ENCODE results near the gene ITGB3BP. TPM values are rescaled to one million over a fixed set of nuclear protein-coding genes. Genes with fewer than 3 reads are reported as not detected.

The ITGB3BP gene
- total and polyA plus RNA-seq, 2 of the 4 experiments (the other 2 are of a cell fraction), result 8.1 to 11.9 TPM

GRCh38 chr1:63501256-63501655 lies 21.8 kb downstream of the ITGB3BP start:
- no peak overlapping the region for H2AK5ac ChIP-seq (ENCODE audit: low read depth, low read length)
- no peak overlapping the region for H3K18ac ChIP-seq (ENCODE audit: low read depth, low read length)
- H3K14ac ChIP-seq (replicated peaks; ENCODE audit: low read depth, low read length), result no peak overlapping the region
- ChIA-PET POLR2A (ENCODE audit: unreplicated experiment) (no interaction called here), CTCF (no interaction called here)
- no peak overlapping the region for H2AFZ ChIP-seq (replicated peaks; ENCODE audit: low read length, poor library complexity)
- H3K9me1 ChIP-seq (ENCODE audit: insufficient read depth, low read length), result no peaks in the 10 kb centered on the region
- no peaks in the 10 kb centered on the region; a peak in 1 of 4 replicates for H3K79me1 ChIP-seq (ENCODE audit: low read depth in 1 of 2, low read length in 2 of 2)
- no peak overlapping the region for H3K4ac ChIP-seq (ENCODE audit: low read depth, low read length)
- dilution Hi-C loops (cut with HindIII; ENCODE audit: low sequenced_read_pairs, unreplicated experiment), result no loop called here
- H4K91ac ChIP-seq (ENCODE audit: insufficient read depth, low read depth, low read length), result no peak overlapping the region
- no peak overlapping the region for H2BK120ac ChIP-seq (ENCODE audit: low read depth, low read length)
- in situ Hi-C loops (cut with MboI; ENCODE audit: low sequenced_read_pairs), result no loop called here
- no peaks in the 10 kb centered on the region for H3K27me3 ChIP-seq (ENCODE audit: control insufficient read depth, insufficient read depth, low read length)
- TF ChIP-seq POLR2A (IDR thresholded peaks at IDR 0.05; ENCODE audit: low read depth, low read length), result no peak
- TF ChIP-seq MAFK (IDR thresholded peaks at IDR 0.05; ENCODE audit: low read depth, low read length), result no peak
- TF ChIP-seq USF2 (IDR thresholded peaks at IDR 0.05; ENCODE audit: low read depth, low read length), result no peak
- TF ChIP-seq ELK1 (IDR thresholded peaks at IDR 0.05; ENCODE audit: borderline replicate concordance, low read depth, low read length), result no peak
- no peak for TF ChIP-seq RAD21 (IDR thresholded peaks at IDR 0.05; ENCODE audit: low read length)
- TF ChIP-seq BHLHE40 (IDR thresholded peaks at IDR 0.05; ENCODE audit: low read depth, low read length), result no peak
- no peak for TF ChIP-seq CEBPB (IDR thresholded peaks at IDR 0.05; ENCODE audit: low read depth, low read length)
- no peak for TF ChIP-seq CHD1 (IDR thresholded peaks at IDR 0.05; ENCODE audit: low read depth, low read length)
- no peak for TF ChIP-seq NFE2L2 (IDR thresholded peaks at IDR 0.05; ENCODE audit: low read depth, low read length)
- TF ChIP-seq MXI1 (IDR thresholded peaks at IDR 0.05; ENCODE audit: borderline replicate concordance, low read depth, low read length), result no peak
- no peak for TF ChIP-seq RFX5 (IDR thresholded peaks at IDR 0.05; ENCODE audit: low read depth, low read length)
- no peak for TF ChIP-seq FOS (IDR thresholded peaks at IDR 0.05; ENCODE audit: low read depth, low read length)
- TF ChIP-seq MAZ (IDR thresholded peaks at IDR 0.05; ENCODE audit: borderline replicate concordance, low read depth, low read length), result no peak
- TF ChIP-seq SMC3 (IDR thresholded peaks at IDR 0.05; ENCODE audit: low read depth, low read length), result no peak
- no peak for TF ChIP-seq CTCF (conservative IDR thresholded peaks at IDR 0.05; ENCODE audit: low read depth, low read length)
- TF ChIP-seq RCOR1 (IDR thresholded peaks at IDR 0.05; ENCODE audit: insufficient replicate concordance, low read length), result no peak
- no peak overlapping the region for H3K56ac ChIP-seq (ENCODE audit: extremely low read depth, insufficient read depth, low read length)
- no peaks in the 10 kb centered on the region for H3K4me1 ChIP-seq (ENCODE audit: control insufficient read depth, insufficient read depth, low read length)
- no TSS peak for BruUV-seq (replicated peaks)
- no peak overlapping the region for H2BK5ac ChIP-seq (ENCODE audit: low read depth, low read length, poor library complexity, severe bottlenecking)
- ATAC-seq (ENCODE audit: low read depth), result no peak
- no peak overlapping the region for H2BK20ac ChIP-seq (ENCODE audit: low read depth, low read length)
- no peak overlapping the region for H3K23ac ChIP-seq (ENCODE audit: low read depth, low read length)
- H4K8ac ChIP-seq (ENCODE audit: low read depth in 2 of 2, low read length in 2 of 2), result no peak overlapping the region
- H3K9ac ChIP-seq (ENCODE audit: low read depth, low read length), result no peak overlapping the region
- intact Hi-C loops (cut with micrococcal nuclease), result no loop called here
- no peak overlapping the region for H3K4me2 ChIP-seq (ENCODE audit: low read depth, low read length)
- no peaks in the 10 kb centered on the region for H3K9me3 ChIP-seq (ENCODE audit: control insufficient read depth, insufficient read depth, low read length)
- no peak overlapping the region for H2BK15ac ChIP-seq (ENCODE audit: low read depth, low read length)
- no peak overlapping the region for H3K4me3 ChIP-seq (ENCODE audit: insufficient read depth, low read depth, low read length)
- no peak overlapping the region for H3K27ac ChIP-seq (ENCODE audit: insufficient read depth, low read length)
- no peak overlapping the region for H2AK9ac ChIP-seq (replicated peaks; ENCODE audit: low read depth, low read length, poor library complexity)
- no CpG with 5 or more reads among the region's 3 CpGs for WGBS, 2 experiments (ENCODE audit: extremely low coverage in 2 of 2, insufficient read length in 1 of 2)
- no peaks in the 10 kb centered on the region for H3K36me3 ChIP-seq (ENCODE audit: control insufficient read depth, insufficient read depth, low read length)
- H4K20me1 ChIP-seq (ENCODE audit: insufficient read depth, low read length), result no peaks in the 10 kb centered on the region
- no peak overlapping the region for H4K5ac ChIP-seq (ENCODE audit: low read depth, low read length)
- DNase-seq, result no peak
